HG02678 (cell line): Measurements from ENCODE around the gene PRKAG2.
"Not testable (repeated sequence)": the region's sequence is repeated elsewhere in the genome, so short reads cannot be mapped to it uniquely, and the experiment has no call there.

ENCODE experiments used
- ATAC-seq: cut with Tn5 transposase; IDR thresholded peaks from one replicate; pipeline ENCODE4 v1.9.1; 2021; ENCODE audit warnings: mild to moderate bottlenecking, moderate library complexity; ENCODE audit not compliant: unreplicated experiment

PRKAG2 gene

DNA sequence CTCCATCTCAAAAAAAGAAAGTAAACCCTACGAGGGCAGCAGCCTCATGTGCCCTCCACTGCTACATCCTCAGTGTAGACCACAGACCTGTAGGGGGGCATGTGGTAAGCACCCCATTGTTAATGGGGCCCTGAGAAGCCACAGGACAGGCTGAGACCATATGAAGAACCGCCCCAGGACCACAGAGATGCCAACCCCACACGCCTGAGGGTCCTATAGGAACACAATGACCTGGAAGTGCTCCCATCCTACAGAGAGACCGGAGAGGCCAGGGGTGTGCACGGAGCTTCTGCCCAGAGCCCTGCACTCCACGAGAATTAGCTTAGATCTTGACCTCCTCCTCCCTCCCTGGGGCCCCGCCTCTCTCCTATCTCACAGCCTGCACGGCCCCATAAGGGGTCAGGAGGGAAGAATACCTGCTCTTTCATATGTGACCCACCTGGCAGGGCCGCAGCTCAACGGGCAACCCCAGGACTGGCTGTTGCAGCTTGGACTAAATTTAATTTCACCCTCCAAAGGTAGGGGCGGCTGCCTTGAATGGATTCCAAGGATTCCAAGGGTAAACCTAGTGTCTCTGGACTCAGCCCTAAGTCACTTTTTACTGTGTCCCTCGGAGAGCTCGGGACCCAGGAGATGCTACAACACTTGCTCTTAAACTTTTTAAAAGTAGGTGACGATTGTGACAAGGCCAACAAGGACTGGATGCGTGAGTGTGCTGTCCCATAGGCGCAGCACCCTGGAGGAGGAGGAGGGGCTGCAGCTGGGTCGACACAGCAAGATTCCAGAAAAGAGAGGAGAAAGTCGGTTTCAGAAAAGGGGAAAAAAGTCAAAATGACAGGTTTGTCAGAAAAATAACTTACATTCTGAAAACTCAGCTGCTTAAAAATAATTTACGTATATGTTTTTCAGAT is 24.2 kb downstream of the PRKAG2 start:
- no peak for ATAC-seq

DNA sequence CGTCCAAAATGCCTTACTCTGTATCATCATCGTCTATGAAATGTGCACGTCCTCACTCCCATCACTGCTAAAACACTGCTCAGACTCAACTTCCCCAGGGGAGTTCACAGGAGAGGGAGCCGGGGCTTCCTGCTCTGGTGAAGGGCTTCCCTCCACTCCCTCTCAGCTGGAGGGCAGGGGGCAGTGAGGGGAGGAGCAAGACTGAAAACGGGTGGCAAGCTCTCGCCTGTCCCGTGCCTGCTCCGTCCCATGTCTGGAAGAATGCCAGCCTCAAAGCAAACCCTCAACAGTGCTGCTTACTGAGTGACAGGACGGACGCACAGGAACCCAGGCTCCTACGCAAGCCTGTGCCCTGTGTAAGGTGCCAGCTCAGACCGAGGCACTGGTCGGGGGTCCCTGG is 25.1 kb downstream of the PRKAG2 start:
- peak; percentile 29 for ATAC-seq

DNA sequence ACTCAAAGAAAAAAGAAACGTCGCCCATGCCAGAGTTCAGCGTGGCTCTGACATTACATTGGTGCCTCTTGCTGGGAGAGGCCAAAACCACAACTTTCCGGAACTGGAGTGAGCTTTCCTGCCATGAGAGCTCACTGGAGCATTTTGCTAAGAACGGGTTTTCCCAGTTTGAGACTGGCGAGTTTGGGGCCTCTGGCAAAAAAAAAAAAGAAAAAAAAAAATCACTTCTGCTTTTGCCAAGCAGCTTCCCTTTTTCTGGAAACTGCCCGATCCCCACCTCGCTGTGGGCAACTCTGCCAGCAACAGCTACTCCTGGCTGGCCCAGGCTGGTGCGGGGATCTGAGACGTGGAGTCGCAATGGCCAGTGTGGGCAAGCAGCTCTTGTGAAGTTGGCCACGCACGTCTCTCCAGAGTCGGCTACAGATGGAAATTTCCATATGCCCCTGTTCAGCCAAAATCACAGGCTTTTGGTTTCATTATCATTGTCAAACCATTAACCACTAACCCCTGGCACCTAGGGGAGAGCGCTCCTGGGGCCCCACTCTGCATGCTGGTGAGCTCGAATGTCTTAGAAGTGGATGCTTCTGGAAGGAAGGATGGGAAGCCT is 25.7 kb downstream of the PRKAG2 start:
- ATAC-seq: peak; percentile 51

DNA sequence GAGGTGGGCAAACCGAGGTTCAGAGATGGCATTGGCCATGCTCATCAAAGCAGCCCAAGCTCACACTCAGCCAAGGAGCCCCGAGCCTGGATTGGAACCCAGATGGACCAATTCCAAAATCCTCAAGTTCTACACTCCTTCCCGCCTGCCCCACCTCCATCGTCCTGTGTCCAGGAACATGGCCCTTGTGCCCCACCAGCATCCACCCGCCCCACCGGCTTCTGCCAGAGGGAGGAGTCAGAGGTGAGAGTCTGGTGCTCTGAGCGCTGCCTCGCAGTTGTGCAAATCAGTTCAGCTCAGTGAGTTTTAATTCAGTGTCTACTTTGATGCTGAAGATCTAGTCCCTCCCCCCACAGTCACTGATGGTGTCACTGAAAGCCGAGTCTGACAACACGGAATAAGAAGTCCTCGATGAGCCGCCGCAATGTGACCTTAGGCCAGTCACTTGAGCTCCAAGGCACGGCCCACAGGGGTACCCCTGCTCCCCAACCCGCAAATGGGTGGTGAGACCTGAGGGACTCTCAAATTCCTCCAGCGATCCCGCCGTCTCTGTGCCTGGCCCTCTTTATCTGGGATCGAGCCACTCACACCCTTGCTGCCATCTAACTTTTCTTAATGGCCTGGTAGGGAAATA is 26.3 kb downstream of the PRKAG2 start:
- ATAC-seq: no peak

DNA sequence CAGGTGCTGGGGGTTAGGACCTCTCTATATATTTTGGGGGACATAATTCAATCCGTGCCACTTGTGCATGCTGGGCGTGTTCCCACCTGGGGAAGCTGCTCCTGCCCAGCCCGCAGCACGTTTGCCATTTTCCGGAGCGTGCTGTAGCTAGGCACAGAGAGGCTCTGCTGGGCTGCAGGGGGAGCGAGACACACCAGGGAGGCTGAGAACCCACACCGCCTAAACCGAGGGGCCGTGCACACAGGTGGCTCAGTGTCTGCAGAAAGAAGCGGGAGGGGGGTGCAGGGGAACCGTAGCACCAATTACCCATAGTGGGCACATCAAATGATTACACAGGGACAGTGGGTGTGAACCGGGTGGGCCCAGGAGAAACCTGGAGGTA is 27.0 kb downstream of the PRKAG2 start:
- no peak for ATAC-seq

DNA sequence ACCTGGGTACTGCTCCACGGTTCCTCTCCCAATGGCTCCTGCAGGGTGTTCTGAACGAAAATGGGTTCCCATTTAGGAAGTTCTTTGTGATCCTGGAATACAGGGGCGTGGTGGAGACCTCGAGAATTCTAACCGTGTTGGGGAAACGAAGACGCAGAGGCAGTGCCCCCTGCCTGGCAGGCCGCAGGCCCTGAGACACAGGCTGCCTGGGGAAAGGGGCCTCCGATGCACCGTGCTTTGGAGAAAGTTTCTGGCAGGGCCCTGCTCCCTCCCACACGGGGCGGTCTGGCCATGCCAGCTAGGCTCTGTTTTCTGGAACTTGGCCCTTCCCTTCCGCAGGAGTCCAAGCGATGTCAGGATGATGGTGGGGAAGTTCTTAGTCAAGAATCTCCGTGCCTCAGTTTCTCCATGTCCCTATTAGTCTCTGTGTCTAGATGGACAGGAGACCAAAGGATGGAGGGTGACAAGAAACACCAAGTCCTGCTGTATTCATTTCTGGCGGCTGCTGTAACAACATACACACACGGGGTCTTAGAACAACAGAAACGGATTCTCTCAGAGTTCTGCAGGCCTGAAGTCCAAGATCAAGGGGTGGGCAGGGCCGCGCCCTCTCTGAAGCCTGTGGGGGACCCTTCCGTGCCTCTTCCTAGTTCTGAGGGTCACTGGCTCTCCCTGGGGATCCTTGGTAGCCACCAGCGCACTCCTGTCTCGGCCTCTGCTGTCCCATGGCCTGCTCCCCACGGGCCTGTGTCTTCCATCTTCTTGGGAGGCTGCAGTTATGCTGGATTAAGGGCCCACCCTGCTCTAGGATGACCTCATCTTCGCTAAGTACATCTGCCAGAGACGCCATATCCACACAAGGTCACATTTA is 27.7 kb downstream of the PRKAG2 start:
- ATAC-seq: no peak

DNA sequence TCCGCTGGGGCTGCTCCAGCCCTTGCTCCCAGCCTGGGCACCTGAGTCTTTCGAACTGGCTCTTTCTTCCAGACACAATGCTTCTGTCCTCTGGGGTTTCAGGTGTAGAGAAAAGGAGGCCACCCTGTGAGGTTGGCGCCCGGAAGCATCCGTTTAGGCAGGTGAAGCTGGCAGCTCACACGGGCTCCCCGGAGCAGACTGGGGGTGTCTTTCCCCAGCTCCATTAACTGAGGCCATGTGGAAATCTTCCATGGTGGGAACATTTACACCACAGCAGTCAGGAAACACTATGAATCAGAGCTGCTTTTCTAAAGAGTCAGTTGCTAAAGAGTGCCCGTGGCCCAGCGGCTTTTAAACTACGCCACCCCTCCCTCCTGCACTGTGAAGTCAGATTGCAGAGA is 29.2 kb downstream of the PRKAG2 start:
- ATAC-seq: no peak

DNA sequence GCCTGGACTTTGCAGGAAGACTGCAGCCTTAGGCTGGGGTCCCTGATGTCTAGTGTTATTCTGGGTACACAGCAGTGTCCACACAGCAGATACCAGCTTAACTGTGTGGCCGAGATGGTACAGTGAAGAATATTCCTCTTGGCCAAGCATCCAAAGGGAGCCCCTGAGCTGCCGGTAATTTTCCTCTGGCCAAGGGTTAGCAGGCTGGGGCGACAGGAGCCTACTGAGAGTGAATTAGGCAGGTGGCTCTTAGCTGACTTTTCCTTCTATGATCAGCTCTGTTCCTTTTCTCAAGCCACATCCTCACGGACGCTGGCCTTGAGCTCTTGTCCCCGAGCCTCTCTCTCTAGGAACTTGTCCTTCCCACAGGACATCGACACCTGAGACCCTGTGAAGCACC is 29.8 kb downstream of the PRKAG2 start:
- ATAC-seq: no peak

DNA sequence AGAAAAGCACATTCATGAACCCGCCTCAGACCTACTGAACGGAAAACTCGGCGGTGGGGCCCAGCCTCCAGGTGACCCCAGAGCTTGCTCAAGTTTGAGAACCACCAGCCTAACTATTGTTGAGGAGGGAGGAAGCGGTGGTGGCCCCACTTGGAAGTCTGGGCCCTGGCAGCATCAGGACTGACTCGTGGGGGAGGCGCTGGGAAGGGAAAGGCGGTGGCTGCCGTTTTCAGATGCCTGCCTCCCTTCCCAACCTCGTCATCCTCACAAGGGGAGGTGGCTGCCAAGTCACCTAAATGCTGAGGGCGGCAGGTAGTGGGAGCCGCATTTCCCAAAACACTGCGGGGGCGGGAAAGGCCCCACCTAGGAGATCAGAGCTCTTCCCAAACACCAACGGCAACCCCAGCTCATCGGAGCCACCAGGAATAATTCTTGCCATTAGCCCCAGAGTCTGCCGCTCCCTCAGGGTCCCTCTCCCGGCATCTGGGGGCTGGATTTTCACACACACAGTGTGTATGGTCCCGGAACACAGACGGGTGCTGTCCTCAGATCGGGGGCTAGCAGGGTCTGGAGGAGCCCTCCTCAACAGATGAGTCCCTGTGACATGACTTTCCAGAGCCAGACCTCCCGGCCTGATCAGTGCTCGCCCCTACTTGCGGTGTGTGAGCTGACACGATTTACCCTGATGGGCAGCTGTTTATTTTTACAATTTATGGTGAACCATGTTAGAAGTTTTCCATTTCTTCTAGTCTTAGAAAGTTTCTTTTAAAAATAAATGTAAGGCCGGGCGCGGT is 31.3 kb downstream of the PRKAG2 start:
- no peak for ATAC-seq

DNA sequence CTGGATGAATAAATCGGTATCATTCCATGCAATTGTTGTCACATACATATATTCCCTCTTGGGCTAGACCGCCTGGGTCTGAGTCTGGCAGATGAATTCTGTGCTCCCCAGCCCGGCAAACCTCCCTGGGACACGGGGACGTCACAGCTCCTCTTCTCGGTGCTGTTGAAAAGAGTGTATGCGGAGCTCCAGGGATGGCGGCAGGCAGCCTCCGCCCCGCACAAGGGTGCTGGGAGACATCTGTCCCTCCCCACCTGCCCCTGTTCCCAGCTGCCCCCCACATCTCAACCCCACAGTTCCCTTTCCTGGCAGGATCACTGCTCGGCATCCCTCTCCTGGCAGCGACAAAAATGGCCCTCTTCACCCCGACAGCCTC is 32.1 kb downstream of the PRKAG2 start:
- no peak for ATAC-seq

DNA sequence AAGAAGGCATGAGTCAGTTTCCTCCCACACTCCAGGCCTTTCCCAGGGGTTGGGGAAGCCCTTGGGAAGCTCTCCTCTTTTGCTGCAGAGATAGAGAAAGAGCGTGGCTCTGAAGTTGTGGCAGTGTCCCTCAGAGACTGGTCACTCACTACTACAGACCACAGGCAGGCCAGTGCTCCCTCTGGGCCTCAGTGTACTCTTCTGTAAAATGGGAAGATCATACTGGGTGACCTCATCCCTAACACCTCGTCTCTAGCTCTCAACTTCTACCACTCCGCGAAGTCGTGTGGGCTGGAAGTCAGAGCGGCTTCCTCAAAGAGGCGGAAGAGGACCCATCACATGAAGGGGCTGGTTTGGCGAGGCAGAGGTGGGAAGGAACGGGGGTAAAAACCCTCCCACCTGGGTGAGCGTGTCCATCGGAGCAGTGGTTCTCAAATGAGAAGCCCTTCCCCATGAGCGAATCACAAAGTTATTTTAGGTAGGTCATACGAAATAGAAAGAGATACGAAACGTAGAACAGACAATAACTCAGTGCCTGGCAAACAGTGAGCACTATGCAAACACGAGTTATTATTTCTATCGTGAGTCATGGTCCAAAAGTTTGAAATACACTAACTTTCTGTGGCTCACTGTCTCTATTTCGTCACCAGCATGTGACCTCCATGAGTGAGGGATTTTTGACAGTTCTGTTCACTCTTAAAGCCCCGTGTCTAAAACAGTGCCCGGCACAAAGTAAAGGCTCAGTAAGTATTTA is 32.7 kb downstream of the PRKAG2 start:
- no peak for ATAC-seq

DNA sequence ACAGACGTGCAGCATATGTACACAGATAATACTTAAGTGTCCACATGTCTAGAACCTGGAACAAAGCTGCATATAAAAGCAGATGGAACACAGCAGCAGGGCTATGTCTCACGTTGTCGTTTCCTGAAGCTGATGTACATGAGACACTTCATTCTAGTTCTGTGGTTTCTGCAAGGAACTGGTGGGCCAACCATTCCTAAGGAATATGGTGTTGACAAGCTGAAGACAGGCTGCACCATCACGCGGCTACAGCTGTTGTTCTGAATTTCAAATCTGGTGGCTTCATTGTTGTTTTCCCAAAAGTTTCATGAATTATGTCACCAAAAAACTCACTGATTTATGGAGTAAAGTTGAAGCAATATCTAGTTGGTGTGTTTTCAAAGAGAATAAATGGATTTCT is 33.7 kb downstream of the PRKAG2 start:
- no peak for ATAC-seq

DNA sequence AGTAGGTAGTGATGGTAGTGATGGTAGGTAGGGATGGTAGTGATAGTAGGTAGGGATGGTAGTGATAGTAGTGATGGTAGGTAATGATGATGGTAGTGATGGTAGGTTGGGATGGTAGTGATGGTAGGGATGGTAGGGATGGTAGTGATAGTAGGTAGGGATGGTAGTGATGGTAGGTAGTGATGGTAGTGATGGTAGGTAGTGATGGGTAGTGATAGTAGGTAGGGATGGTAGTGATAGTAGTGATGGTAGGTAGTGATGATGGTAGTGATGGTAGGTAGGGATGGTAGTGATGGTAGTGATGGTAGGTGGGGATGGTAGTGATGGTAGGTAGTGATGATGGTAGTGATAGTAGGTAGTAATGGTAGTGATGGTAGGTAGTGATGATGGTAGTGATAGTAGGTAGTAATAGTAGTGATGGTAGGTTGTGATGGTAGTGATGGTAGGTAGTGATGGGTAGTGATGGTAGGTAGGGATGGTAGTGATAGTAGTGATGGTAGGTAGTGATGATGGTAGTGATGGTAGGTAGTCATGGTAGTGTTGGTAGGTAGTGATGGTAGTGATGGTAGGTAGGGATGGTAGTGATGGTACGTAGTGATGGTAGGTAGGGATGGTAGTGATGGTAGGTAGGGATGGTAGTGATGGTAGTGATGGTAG is 35.4 kb downstream of the PRKAG2 start:
- not testable (repeated sequence) for ATAC-seq

DNA sequence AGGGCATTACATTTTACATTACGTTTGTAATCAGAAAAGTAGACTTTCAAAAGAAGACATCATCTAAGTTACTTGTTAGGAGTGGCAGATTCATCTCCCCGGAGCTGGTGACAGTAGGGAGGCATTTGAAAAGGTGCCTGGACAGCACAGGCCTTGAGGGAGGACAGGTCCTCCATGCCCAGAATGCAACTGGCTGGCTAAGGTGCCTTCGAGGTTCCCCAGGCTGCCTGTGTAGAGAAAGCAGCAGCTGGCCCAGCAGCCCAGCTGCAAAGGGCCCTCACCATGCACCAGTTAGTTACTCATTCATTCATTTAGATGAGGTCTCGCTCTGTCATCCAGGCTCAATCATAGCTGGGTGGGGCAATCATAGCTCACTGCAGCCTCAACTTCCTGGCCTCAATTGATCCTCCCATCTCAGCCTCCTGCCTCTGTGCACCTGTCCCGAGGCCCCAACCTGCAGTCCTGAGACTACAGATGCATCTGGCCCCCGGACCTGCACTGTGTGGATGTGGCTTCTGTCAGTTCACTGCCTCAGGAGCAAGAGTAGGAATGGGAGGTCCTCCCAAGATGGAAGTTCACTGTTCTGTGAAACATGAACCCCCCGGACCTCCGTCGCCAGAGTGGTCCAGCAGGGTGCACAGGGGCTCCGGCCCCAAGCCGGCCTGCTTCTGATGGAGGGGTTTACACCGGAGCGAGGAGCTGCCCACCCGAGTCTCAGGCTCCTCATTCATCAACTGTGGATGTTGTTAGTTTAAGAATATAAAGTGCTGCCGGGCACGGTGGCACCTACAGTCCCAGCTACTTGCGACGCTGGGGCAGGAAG is 36.6 kb downstream of the PRKAG2 start:
- ATAC-seq: no peak

DNA sequence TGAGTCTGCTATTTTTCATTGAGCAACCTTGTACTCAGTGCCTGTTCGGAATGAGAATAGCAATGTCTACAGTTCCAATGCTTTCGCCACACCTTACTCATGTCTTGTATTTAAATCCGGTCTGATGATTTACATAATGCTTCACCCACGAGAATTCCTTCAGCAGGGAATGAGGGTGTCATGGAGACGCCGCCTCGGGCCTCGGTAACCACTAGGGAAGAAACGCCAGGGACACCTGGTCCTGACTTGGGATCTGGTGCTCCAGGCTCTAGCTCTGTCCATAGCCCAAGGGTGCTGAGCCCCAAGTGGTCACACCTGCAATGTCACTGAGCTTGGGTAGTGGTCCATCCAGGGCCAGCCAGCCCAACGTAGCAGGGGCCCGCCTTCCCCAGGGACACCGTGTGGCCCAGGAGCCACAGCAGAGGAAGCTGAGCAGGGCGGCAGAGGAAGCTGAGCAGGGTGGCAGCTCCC is 37.4 kb downstream of the PRKAG2 start:
- no peak for ATAC-seq

DNA sequence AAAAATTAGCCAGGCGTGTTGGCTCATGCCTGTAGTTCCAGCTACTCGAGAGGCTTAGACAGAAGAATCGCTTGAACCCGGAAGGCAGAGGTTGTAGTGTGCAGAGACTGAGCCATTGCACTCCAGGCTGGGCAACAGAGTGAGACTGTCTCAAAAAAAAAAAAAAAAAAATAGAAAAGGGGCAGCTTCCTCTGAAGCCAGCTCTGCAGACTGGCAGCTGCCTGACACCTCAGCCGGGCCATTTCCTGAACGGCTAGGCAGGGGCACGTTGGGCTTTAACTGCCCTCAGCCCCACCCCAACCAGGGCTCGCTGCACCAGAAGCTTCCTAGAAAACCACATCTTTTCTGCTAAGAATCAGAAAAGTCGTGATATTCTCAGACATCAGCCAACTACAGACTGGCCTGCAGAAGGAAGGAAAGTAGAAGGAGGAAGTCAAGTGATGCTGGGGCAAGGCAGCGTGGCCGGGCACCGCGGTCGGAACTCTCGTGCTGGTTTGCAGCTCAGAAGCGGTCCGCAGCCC is 38.0 kb downstream of the PRKAG2 start:
- ATAC-seq: peak; percentile 61

DNA sequence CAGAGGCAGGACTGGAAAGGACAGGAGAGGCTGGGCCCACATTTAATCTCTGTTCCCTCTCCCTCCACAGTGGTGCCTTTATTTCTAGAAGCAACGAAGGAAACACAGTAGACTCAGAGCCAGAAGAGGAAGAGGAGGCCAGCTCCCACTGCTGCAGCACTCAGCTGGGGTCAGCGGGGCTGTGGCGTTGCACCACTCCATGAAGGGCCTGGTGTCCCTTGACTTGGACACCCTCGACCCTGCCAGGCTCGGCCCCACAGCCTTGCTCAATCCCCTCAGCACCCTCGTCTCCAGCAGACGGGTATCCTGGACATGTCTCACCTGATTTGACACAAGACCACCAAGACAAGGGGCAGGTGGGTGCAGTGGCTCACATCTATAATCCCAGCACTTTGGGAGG is 38.8 kb downstream of the PRKAG2 start:
- ATAC-seq: no peak
